Activated CD8-positive, alpha-beta memory T cell treated with anti-CD3 and anti-CD28 coated beads for 36 hours (primary cell): ENCODE results near the gene ANAPC5. TPM values are rescaled to one million over a fixed set of nuclear protein-coding genes. Genes with fewer than 3 reads are reported as not detected.

ENCODE experiments used
- CTCF ChIA-PET: fragments of 350-600 bp; sonication (Branson Sonifier 250); formaldehyde crosslinking; loops from one replicate; lab custom pipeline; 2021; ENCODE audit warnings: antibody characterized with exemption; lab: Charles Lee
- POLR2A ChIA-PET: fragments of 350-600 bp; sonication (Branson Sonifier 250); formaldehyde crosslinking; loops from one replicate; lab custom pipeline; 2021; ENCODE audit warnings: antibody characterized with exemption; lab: Charles Lee
- total RNA-seq, 2 experiments: library from RNA; stranded (reverse); gene quantifications; one replicate each; pipeline ENCODE4 v1.2.3, GENCODE V29; 2021

ANAPC5 gene
- total RNA-seq, 2 experiments from 2014 or later = 131 to 134 TPM

- ChIA-PET CTCF (no interaction called here), POLR2A (interaction anchor here (0.6 kb wide), 1 partner anchor 18 kb away, joined by 3 read pairs; no protein-coding TSS in a partner anchor)
These were observed 72.7 kb downstream of the ANAPC5 start for GRCh38 chr12:121279507-121279915.

GRCh38 chr12:121279071-121279375, 73.2 kb downstream of the ANAPC5 start:
- POLR2A ChIA-PET = interaction anchor here (0.6 kb wide), 1 partner anchor 18 kb away, joined by 3 read pairs; no protein-coding TSS in a partner anchor
- CTCF ChIA-PET = no interaction called here

GRCh38 chr12:121278169-121279070, 73.8 kb downstream of the ANAPC5 start:
- POLR2A ChIA-PET = no interaction called here
- CTCF ChIA-PET = no interaction called here

GRCh38 chr12:121277374-121277759, 74.8 kb downstream of the ANAPC5 start:
- ChIA-PET POLR2A (no interaction called here), CTCF (interaction anchor here (0.7 kb wide), 1 partner anchor 15 kb away, joined by 4 read pairs; no protein-coding TSS in a partner anchor)

GRCh38 chr12:121274036-121274763, 78.0 kb downstream of the ANAPC5 start:
- ChIA-PET CTCF (no interaction called here), POLR2A (no interaction called here)

- ChIA-PET POLR2A (no interaction called here), CTCF (interaction anchor here (1.5 kb wide), 1 partner anchor 10 kb away, joined by 3 read pairs; no protein-coding TSS in a partner anchor)
These were observed 78.8 kb downstream of the ANAPC5 start for GRCh38 chr12:121273364-121273896.

GRCh38 chr12:121267822-121268221, 84.4 kb downstream of the ANAPC5 start:
- POLR2A ChIA-PET = no interaction called here
- CTCF ChIA-PET = no interaction called here

GRCh38 chr12:121264951-121265515, 87.2 kb downstream of the ANAPC5 start:
- CTCF ChIA-PET = no interaction called here
- POLR2A ChIA-PET = no interaction called here

- POLR2A ChIA-PET = no interaction called here
- CTCF ChIA-PET = no interaction called here
These were observed 88.1 kb downstream of the ANAPC5 start for GRCh38 chr12:121264135-121264534.

- ChIA-PET CTCF (no interaction called here), POLR2A (no interaction called here)
These were observed 88.8 kb downstream of the ANAPC5 start for GRCh38 chr12:121263206-121263935.

GRCh38 chr12:121261398-121261797, 90.8 kb downstream of the ANAPC5 start:
- CTCF ChIA-PET = interaction anchor here (0.6 kb wide), 1 partner anchor 874 kb away, joined by 3 read pairs; no protein-coding TSS in a partner anchor

GRCh38 chr12:121260091-121260490, 92.1 kb downstream of the ANAPC5 start:
- POLR2A ChIA-PET = no interaction called here
- CTCF ChIA-PET = no interaction called here

More at GRCh38 chr12:121261398-121261797, 90.8 kb downstream of the ANAPC5 start:
- POLR2A ChIA-PET = no interaction called here

- CTCF ChIA-PET = no interaction called here
- POLR2A ChIA-PET = no interaction called here
These were observed 93.1 kb downstream of the ANAPC5 start for GRCh38 chr12:121259074-121259473.

Other genes with a start within 250 kb of the ANAPC5 start
- 1 to 10 TPM; 3.4 to 5.0 TPM for gene P2RX7, start 219.5 kb downstream of the ANAPC5 start, total RNA-seq
- gene P2RX4, start 142.3 kb downstream of the ANAPC5 start, total RNA-seq = 10 to 100 TPM; 30.7 to 35.0 TPM
- gene CAMKK2, start 55.7 kb downstream of the ANAPC5 start, total RNA-seq = 10 to 100 TPM; 39.7 to 41.8 TPM
- 10 to 100 TPM; 77.2 to 82.8 TPM for gene RNF34, start 47.7 kb upstream of the ANAPC5 start, total RNA-seq
- gene KDM2B, start 228.6 kb upstream of the ANAPC5 start, total RNA-seq = 10 to 100 TPM; 61.8 to 63.4 TPM